Measurements from ENCODE around the gene FARSB. TPM values are rescaled to one million over a fixed set of nuclear protein-coding genes. Genes with fewer than 3 reads are reported as not detected.

FARSB gene
- total RNA-seq, 6 experiments from 2014 or later = 6.2 to 14.2 (median 9.0) TPM

DNA sequence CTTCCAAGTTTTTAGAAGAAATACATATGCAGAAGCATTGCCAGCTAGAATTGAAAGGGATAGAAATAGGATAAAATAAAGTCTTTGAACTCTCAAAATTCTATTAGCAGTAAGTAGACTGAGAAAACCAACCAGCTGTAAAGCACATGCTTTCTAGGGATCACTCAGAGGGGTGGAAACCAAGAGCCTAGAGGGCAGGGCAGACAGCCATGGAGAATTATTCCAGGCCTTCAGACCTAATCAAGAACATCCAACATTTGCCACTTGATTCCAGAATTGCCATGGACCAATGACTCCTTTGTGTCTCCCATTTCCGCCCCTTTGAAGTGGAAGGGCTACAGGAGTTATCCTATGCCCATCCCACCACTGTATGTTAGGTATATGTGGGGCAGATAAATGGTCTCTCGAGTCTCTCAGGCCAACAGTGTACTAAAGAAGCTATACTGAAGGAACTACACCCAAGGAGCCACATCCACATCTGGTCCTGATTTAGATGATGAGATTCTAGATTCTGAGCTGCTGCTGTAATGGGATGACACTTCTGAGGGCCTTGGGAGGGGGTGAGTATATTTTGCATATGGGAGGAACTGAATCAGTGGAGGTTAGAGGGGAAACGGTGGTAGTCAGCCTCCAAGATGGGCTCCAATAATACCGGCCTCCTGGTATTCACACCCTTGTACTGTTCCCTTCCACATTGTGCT is 4.0 kb downstream of the FARSB start:
- no peaks in the 10 kb centered on the region for H3K9me3 ChIP-seq
- no peak for ATAC-seq
- peaks cover 0 to 17% (median 6%) of the 10 kb centered on the region in 4 donors for H3K4me1 ChIP-seq
- no peak for DNase-seq
- peaks cover 0 to 16% (median 0%) of the 10 kb centered on the region in 4 donors for H3K36me3 ChIP-seq
- TF ChIP-seq, protein P1, sequence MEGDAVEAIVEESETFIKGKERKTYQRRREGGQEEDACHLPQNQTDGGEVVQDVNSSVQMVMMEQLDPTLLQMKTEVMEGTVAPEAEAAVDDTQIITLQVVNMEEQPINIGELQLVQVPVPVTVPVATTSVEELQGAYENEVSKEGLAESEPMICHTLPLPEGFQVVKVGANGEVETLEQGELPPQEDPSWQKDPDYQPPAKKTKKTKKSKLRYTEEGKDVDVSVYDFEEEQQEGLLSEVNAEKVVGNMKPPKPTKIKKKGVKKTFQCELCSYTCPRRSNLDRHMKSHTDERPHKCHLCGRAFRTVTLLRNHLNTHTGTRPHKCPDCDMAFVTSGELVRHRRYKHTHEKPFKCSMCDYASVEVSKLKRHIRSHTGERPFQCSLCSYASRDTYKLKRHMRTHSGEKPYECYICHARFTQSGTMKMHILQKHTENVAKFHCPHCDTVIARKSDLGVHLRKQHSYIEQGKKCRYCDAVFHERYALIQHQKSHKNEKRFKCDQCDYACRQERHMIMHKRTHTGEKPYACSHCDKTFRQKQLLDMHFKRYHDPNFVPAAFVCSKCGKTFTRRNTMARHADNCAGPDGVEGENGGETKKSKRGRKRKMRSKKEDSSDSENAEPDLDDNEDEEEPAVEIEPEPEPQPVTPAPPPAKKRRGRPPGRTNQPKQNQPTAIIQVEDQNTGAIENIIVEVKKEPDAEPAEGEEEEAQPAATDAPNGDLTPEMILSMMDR (IDR thresholded peaks at IDR 0.05) = no peak
- no peak for TF ChIP-seq POLR2A (IDR thresholded peaks at IDR 0.05)
- intact Hi-C loops (cut with DNase I) = no loop called here
- WGBS (ENCODE audit: insufficient coverage, low coverage, low lambda C conversion rate, missing lambda C conversion rate) = 78% methylated on average over 4 of the region's 4 CpGs
- no peak overlapping the region for H3K4me3 ChIP-seq
- no peak overlapping the region for H3K27ac ChIP-seq
- no peaks in the 10 kb centered on the region for H3K27me3 ChIP-seq

DNA sequence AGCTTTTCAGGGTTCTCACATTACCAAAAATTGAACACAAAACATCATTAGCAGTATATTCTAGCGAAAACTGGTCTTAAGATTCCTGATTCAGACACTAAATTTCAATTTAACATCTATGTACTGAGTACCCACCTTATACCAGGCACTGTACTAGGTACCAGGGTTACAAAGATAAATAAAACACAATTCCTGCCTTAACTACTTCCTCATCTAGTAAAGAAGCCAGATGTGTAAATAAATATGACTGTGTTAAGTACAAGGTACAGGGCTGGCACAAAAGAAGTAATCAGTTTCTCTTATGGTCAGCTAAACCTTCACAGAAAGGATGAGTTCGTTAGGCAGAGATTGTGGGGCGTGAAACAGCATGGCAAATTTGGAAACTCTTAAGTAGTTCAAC is 6.1 kb downstream of the FARSB start:
- no peak overlapping the region for H3K4me3 ChIP-seq
- no peaks in the 10 kb centered on the region for H3K9me3 ChIP-seq
- no peak for DNase-seq
- peaks cover 0 to 24% (median 3%) of the 10 kb centered on the region in 4 donors for H3K36me3 ChIP-seq
- ATAC-seq = no peak
- peaks cover 0 to 10% (median 3%) of the 10 kb centered on the region in 4 donors for H3K4me1 ChIP-seq
- no peaks in the 10 kb centered on the region for H3K27me3 ChIP-seq
- no peak overlapping the region for H3K27ac ChIP-seq
- intact Hi-C loops (cut with DNase I) = no loop called here
- TF ChIP-seq, protein P1 (IDR thresholded peaks at IDR 0.05) = no peak
- no peak for TF ChIP-seq POLR2A (IDR thresholded peaks at IDR 0.05)
- 84% methylated on average over 3 of the region's 3 CpGs for WGBS (ENCODE audit: insufficient coverage, low coverage, low lambda C conversion rate, missing lambda C conversion rate)

DNA sequence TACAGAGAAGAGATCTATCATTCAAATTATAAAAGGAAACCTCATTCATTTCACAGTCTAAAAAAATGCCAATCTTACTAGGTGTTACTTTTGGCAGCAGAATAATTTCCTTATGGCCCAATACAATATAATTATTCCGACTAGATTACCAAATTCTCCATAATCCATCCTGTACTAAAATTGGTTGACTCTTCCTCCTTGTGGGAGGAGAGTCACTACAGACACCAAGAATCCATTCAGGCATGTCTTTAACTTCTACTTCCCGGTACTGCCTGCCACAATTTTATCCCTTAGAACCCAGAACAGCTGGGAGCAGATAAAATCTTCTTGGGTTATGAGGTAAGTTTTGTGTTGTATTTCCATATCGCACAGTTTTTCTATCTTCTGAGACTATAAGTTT is 9.9 kb downstream of the FARSB start:
- intact Hi-C loops (cut with DNase I) = no loop called here
- Histone ChIP-seq H3K4me3 (no peak overlapping the region), H3K27me3 (no peaks in the 10 kb centered on the region), H3K27ac (no peak overlapping the region), H3K36me3 (peaks cover 0 to 32% (median 6%) of the 10 kb centered on the region in 4 donors), H3K4me1 (no peaks in the 10 kb centered on the region), H3K9me3 (no peaks in the 10 kb centered on the region)
- no peak for TF ChIP-seq POLR2A (IDR thresholded peaks at IDR 0.05)
- TF ChIP-seq, protein P1 (IDR thresholded peaks at IDR 0.05) = no peak
- DNase-seq = no peak
- WGBS (ENCODE audit: insufficient coverage, low coverage, low lambda C conversion rate, missing lambda C conversion rate) = 91% methylated on average over 3 of the region's 3 CpGs
- no peak for ATAC-seq

DNA sequence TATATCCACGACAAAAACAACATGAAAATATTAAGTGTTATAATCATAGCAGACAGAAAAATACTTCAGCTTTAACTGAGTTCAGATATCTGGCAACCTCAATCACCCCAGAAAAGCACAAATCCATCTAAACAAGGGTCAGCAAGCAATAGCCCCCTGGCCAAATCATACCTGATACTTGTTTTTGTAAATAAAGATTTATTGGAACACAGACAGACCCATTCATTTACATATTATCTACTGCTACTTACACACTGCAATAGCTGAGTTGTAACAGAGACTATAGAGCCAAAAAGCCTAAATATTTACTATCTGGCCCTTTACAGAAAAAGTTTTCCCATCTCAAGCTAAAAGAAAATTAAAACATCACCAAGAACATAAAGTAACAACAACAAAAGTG is 12.8 kb downstream of the FARSB start:
- no peaks in the 10 kb centered on the region for H3K9me3 ChIP-seq
- WGBS (ENCODE audit: insufficient coverage, low coverage, low lambda C conversion rate, missing lambda C conversion rate) = 80% methylated on average over 1 of the region's 1 CpG
- no peaks in the 10 kb centered on the region for H3K4me1 ChIP-seq
- no peak for TF ChIP-seq POLR2A (IDR thresholded peaks at IDR 0.05)
- H3K27ac ChIP-seq = no peak overlapping the region
- DNase-seq (no peak), ATAC-seq (no peak)
- no peaks in the 10 kb centered on the region for H3K27me3 ChIP-seq
- H3K36me3 ChIP-seq = peaks cover 0 to 48% (median 6%) of the 10 kb centered on the region in 4 donors
- no peak overlapping the region for H3K4me3 ChIP-seq
- intact Hi-C loops (cut with DNase I) = no loop called here

DNA sequence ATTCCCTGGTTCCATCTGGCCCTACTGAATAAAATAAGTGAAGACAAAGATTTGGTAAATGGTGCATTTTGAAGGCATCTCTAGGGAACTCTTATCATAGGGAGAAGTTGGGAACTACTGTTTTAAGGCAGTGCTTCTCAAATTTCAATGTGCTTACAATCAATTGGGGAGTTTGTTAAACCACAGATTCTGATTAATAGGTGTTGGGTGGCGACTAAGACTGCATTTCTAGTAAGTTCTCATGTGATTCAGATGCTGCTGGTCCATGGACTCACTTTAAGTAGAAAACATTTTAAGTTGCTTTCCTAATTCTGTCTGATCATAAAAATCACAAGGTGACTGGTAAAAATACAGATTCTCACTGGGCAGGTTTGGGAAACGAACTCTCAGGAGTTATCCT is 14.6 kb downstream of the FARSB start:
- DNase-seq (no peak), ATAC-seq (no peak)
- WGBS (ENCODE audit: insufficient coverage, low coverage, low lambda C conversion rate, missing lambda C conversion rate) = 89% methylated on average over 2 of the region's 2 CpGs
- intact Hi-C loops (cut with DNase I) = no loop called here
- H3K9me3 ChIP-seq = no peaks in the 10 kb centered on the region
- H3K36me3 ChIP-seq = peaks cover 0 to 41% (median 7%) of the 10 kb centered on the region in 4 donors
- no peak overlapping the region for H3K27ac ChIP-seq
- H3K4me1 ChIP-seq = no peaks in the 10 kb centered on the region
- no peaks in the 10 kb centered on the region for H3K27me3 ChIP-seq
- no peak for TF ChIP-seq POLR2A (IDR thresholded peaks at IDR 0.05)
- TF ChIP-seq, protein P1 (IDR thresholded peaks at IDR 0.05) = no peak
- H3K4me3 ChIP-seq = no peak overlapping the region
